H7 (cell line): ENCODE data around the gene IFNLR1. TPM values are rescaled to one million over a fixed set of nuclear protein-coding genes. Genes with fewer than 3 reads are reported as not detected.

Source experiments
- DNase-seq: peaks from one replicate; pipeline ENCODE4 v3.0.0; 2012
- H3K27me3 ChIP-seq: 2 replicates; pipeline ENCODE4 v1.6.0; 2011; ENCODE audit warnings: mild to moderate bottlenecking, low read length; ENCODE audit not compliant: control insufficient read depth, insufficient read depth
- H3K36me3 ChIP-seq: replicated peaks from 2 replicates; pipeline ENCODE4 v1.5.1; 2011; ENCODE audit warnings: low read length; ENCODE audit not compliant: control insufficient read depth, insufficient read depth
- H3K4me3 ChIP-seq: 2 replicates; pipeline ENCODE4 v1.5.1; 2011; ENCODE audit warnings: low read depth, mild to moderate bottlenecking, control low read depth, low read length, moderate library complexity; ENCODE audit not compliant: insufficient read depth
- total RNA-seq: library from RNA; depleted of rRNA; stranded (reverse); fragments of >200 nt; shearing (Covaris generic); gene quantifications from 2 replicates; pipeline ENCODE4 v1.2.3, GENCODE V29; 2014

Gene IFNLR1
- total RNA-seq, 1 experiment from 2014 or later: 6.7 TPM

DNA sequence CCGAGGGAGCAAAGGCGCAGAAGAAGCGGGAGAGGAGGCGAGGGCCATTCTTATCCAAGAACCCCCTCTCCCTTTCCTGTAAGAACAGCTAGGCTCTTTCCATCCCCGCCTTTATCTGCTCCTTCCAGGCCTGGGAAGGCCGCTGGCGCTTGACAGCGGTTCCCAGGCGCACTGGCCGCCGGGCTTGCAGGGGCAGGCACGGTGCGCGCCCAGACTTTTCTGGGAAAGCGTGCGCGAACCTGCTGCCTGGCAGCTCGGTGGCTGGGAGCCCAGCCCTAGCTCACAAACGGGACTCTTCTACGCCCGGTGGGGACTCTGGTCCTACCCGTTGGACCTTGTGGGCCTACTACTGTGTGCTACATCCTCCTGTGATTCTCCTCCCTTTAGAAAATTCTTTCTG, 8.8 kb upstream of the IFNLR1 start:
- no peak for DNase-seq
- no peaks in the 10 kb centered on the region for H3K27me3 ChIP-seq
- no peak overlapping the region for H3K4me3 ChIP-seq
- no peaks in the 10 kb centered on the region for H3K36me3 ChIP-seq

- Histone ChIP-seq H3K36me3 (no peaks in the 10 kb centered on the region), H3K4me3 (no peak overlapping the region), H3K27me3 (no peaks in the 10 kb centered on the region)
- DNase-seq: no peak
Measured at GRCh38 chr1:24195136-24195535, 8.0 kb upstream of the IFNLR1 start.

- Histone ChIP-seq H3K4me3 (no peak overlapping the region), H3K27me3 (no peaks in the 10 kb centered on the region; the same call in 1 of the 2 replicates), H3K36me3 (no peaks in the 10 kb centered on the region)
- DNase-seq: peak; percentile 74
Measured at GRCh38 chr1:24193046-24193445, 6.0 kb upstream of the IFNLR1 start.

- Histone ChIP-seq H3K36me3 (no peaks in the 10 kb centered on the region), H3K27me3 (peaks cover 4% of the 10 kb centered on the region; the same call in 1 of the 2 replicates)
- DNase-seq: no peak
Measured at GRCh38 chr1:24191860-24192259, 4.8 kb upstream of the IFNLR1 start.

GRCh38 chr1:24190983-24191461, 3.9 kb upstream of the IFNLR1 start:
- Histone ChIP-seq H3K27me3 (peaks cover 4% of the 10 kb centered on the region; the same call in 1 of the 2 replicates), H3K4me3 (no peak overlapping the region), H3K36me3 (no peaks in the 10 kb centered on the region)
- DNase-seq: no peak

More at GRCh38 chr1:24191860-24192259, 4.8 kb upstream of the IFNLR1 start:
- H3K4me3 ChIP-seq: no peak overlapping the region

GRCh38 chr1:24189528-24189927, 2.4 kb upstream of the IFNLR1 start:
- Histone ChIP-seq H3K27me3 (peaks cover 4% of the 10 kb centered on the region; the same call in 1 of the 2 replicates), H3K36me3 (no peaks in the 10 kb centered on the region), H3K4me3 (no peak overlapping the region)
- no peak for DNase-seq

DNA sequence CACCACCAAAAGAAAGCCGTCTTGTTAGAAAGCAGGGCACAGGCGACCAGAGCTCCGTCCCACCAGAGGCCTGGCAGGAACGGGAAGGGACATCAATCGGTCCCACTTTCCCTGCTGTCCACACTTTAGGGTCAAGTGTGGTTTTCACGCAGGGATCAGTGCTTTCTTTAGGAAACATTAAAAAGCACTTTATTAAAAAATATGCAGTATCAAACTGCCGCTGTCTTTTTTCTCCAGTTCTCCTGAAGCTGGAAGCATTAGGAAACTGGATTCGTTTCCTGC, 437 bp downstream of the IFNLR1 start:
- Histone ChIP-seq H3K4me3 (peak overlapping the region; percentile 72), H3K36me3 (no peaks in the 10 kb centered on the region), H3K27me3 (peaks cover 4% of the 10 kb centered on the region; the same call in 1 of the 2 replicates)
- no peak for DNase-seq

DNA sequence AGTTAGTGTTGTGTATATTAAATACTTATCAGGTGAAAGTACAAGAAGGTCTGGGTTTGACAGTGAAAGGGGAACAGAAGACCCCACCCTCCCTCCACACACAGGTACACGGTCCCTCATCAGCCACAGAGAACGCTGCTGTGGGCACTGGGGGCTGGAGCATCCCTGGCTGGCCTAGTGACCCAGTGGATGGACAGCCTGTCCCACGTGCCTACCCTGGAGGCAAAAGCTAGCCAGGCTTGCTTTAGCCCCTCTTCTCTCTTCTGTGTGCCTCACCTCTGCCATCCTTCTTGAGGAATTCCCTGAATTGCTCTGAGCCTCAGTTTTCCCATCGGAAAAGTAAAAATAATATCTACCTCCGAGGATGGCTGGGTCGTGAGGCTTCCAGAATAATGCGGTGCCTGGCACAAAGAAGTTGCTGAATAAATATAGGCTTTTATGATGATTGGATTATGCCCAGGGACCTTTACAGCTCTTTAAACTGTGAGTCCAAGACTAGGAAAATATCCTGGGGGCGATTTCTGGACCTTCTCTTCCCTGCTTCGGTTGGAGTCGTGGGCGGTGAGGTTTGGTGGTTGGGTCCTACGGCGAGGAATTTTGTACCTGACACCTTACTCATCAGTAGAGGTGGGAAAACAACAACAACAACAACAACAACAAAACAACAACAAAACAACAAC, 918 bp downstream of the IFNLR1 start:
- H3K27me3 ChIP-seq: peaks cover 4% of the 10 kb centered on the region; the same call in 1 of the 2 replicates
- DNase-seq: no peak
- H3K4me3 ChIP-seq: peak overlapping the region; percentile 72
- H3K36me3 ChIP-seq: no peaks in the 10 kb centered on the region

DNA sequence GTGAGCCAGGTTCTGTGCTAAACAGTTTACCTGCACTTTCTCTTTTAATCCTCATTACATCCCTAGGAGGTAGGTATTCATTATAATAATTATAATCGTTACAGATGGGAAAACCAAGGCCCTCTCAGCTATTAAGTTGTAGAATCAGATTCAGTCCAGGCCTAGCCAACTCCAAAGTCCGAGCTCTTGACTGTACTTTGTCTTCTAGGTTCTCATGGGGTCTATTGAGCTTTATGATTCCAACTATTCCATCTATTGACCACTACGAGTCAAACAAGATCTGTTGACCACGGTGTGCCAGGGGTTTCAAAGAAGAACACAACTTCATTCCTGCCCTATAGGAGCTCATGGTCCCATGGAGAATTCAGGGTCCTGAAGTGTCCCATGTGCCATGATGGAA, 2.0 kb downstream of the IFNLR1 start:
- no peak for DNase-seq
- no peaks in the 10 kb centered on the region for H3K36me3 ChIP-seq
- peaks cover 4% of the 10 kb centered on the region; the same call in 1 of the 2 replicates for H3K27me3 ChIP-seq
- H3K4me3 ChIP-seq: no peak overlapping the region

DNA sequence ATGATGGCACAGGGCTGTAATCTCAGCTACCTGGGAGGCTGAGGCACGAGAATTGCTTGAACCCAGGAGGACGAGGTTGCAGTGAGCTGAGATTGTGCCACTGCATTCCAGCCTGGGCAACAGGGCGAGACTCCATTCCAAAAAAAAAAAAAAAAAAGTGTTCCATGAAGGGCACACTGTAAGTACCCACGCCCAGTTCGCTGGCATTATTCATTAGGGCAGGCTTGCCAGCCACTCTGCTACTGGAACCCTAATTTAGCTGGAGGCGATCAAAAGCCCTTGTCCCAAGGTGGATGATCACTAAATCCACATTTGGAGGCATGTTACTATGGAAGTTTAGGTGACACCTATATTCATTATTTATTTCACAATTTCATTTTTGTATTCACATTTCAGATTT, 5.0 kb downstream of the IFNLR1 start:
- Histone ChIP-seq H3K36me3 (peaks cover 4% of the 10 kb centered on the region), H3K4me3 (no peak overlapping the region), H3K27me3 (no peaks in the 10 kb centered on the region)
- DNase-seq: no peak

GRCh38 chr1:24181619-24182018, 5.5 kb downstream of the IFNLR1 start:
- Histone ChIP-seq H3K36me3 (peaks cover 4% of the 10 kb centered on the region), H3K4me3 (no peak overlapping the region), H3K27me3 (no peaks in the 10 kb centered on the region)
- no peak for DNase-seq

GRCh38 chr1:24180676-24181075, 6.4 kb downstream of the IFNLR1 start:
- Histone ChIP-seq H3K4me3 (no peak overlapping the region), H3K36me3 (peaks cover 4% of the 10 kb centered on the region)

GRCh38 chr1:24179251-24179840, 7.7 kb downstream of the IFNLR1 start:
- Histone ChIP-seq H3K36me3 (peaks cover 4% of the 10 kb centered on the region), H3K4me3 (no peak overlapping the region), H3K27me3 (no peaks in the 10 kb centered on the region)
- no peak for DNase-seq

More at GRCh38 chr1:24180676-24181075, 6.4 kb downstream of the IFNLR1 start:
- no peak for DNase-seq
- no peaks in the 10 kb centered on the region for H3K27me3 ChIP-seq

- no peak for DNase-seq
Measured at GRCh38 chr1:24178407-24178806, 8.7 kb downstream of the IFNLR1 start.

DNA sequence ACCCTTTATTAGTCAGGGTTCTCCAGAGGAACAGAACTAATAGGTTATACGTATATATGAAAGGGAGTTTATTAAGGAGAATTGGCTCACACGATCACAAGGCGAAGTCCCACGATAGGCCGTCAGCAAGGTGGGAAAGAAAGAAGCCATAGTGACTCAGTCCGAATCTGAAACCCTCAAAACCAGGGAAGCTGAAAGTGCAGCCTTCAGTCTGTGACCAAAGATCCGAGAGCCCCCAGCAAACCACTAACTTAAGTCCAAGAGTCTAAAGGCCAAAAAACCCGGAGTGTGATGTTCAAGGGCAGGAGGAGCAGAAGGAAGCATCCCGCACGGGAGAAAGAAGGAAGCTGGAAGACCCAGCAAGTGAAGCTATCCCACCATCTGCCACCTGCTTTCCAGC, 9.9 kb downstream of the IFNLR1 start:
- Histone ChIP-seq H3K36me3 (peaks cover 4% of the 10 kb centered on the region), H3K27me3 (no peaks in the 10 kb centered on the region), H3K4me3 (no peak overlapping the region)
- DNase-seq: no peak

More at GRCh38 chr1:24178407-24178806, 8.7 kb downstream of the IFNLR1 start:
- H3K4me3 ChIP-seq: no peak overlapping the region
- no peaks in the 10 kb centered on the region for H3K27me3 ChIP-seq
- peaks cover 4% of the 10 kb centered on the region for H3K36me3 ChIP-seq
